ENCODE results near the gene GPR156.
"Not testable (repeated sequence)": the region's sequence is repeated elsewhere in the genome, so short reads cannot be mapped to it uniquely, and the experiment has no call there.

The GPR156 gene

DNA sequence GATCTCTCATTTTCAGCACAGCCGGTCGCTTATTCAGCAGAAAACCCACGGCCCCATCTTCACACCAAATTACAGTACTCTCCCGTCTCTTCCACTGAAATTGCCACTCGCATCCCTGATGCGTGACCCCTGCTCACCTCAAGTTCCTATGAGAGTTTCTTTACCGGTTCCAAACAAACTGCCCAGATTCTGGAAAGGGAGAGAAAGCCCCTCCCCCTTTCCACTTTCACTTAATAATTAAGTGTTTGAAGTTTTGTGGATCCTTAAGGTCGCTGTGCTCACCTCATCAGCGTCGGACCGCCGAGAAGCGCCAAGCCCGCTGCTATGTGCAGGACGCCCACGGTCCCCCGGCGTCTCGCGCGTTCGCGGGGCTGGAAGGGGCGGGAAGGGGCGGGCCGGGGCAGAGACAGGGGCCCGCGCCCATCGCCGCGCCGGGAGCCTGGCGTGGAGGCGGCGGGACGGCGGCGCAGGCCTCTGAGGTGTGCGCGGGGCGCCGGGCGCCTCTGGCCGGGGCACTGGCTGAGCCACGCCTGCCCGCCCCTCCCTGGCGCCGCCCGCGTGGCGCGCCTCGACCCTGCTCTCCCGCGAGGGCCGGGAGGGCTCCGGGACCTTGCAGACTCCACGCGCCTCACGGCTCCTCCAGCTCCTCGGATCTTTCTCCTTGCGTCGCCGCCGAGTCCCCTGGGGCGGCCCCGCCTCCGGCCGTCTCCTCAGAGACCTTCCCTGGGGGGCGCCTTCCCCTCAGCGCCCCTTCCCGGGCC, at the start of gene GPR156:
Gene GPR156, minus strand, starts transcription at position 476 of the 761 bp plus-strand sequence. CDS start 41,124 bp downstream, outside the sequence.
- no peak for DNase-seq (ENCODE audit: low spot score)

DNA sequence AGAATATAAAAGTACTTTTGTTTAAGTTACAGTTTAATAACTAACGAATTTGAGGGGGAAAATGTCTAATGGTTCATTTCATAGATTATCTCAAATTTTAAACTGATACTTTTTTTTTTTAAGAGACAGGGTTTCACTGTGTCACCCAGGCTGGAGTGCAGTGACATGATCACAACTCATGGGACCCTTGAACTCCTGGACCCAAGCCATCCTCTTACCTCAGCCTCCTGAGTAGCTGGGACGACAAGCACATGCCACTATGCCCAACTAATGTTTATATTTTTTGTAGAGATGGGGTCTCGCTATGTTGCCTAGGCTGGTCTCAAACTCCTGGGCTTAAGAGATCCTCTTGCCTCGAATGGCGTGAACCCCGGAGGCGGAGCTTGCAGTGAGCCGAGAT, 47.6 kb upstream of the GPR156 start:
- DNase-seq (ENCODE audit: low spot score), result no peak

DNA sequence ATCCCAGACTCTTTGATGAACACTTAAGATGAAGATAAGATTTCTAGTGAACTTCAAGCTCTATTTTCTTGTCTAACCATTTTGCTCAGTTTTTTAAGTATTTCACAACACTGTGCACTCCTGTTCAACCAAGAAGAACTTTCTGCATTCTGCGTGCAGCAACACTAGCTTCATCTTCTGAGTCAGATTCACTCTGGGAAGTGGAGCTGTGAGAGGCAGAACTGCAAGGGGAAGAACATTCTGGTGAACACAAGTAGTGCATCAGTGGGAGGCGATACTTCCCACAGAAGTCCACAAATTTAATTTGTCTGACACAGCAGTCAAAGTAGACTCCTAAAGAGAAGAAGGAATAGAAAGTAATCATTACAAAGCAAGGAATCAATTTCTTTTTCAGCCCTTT, 46.1 kb upstream of the GPR156 start:
- DNase-seq (ENCODE audit: low spot score), result no peak

DNA sequence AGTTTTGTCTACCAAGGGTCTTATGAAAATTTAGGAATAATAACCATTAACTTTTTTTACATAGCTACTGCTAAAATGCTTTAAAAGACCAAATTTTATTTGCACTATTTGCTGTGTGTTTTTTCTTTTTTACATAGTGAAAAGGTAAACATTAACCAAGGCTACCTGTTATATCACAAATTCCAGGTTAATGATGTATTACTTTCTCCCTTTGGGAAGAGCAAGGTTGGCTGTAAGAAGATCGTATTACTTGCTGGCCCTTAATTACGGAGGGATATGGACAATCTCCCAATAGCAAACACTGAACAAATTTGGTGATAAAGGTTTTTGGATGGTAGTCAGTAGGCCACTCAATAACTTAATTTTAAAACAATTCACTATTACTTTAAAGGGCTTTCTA, 41.8 kb upstream of the GPR156 start:
- DNase-seq (ENCODE audit: low spot score), result no peak

DNA sequence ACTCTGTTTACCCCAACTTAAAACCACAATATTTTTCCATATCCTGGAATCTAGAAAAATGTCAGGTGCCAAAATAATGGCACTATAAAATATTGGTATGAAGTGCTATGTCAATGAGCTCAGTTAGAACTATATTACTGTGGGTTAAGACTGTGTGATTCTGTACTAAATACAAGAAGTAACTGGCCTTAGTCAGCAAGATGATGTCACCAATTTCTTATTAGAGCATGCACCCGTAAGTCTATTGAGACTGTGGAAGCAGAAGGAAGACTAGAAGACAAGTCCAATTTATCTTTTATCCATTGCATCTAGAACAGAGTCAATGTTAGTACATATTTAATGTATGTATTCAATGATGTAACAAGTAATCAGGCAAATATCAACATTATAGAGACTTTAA, 39.2 kb upstream of the GPR156 start:
- DNase-seq (ENCODE audit: low spot score), result no peak

DNA sequence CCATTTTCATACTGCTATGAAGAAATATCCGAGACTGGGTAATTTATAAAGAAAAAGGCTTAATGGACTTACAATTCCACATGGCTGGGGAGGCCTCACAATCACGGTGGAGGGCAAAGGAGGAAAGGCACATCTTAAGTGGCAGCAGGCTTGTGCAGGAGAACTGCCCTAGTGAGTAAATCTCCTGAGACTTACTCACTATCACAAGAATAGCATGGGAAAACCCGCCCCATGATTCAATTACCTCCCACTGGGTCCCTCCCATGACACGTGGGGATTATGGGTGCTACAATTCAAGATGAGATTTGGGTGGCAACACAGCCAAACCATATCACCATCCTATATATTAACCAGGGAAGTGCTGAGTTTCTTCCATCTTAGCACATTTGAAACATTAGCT, 38.7 kb upstream of the GPR156 start:
- not testable (repeated sequence) for DNase-seq (ENCODE audit: low spot score)

DNA sequence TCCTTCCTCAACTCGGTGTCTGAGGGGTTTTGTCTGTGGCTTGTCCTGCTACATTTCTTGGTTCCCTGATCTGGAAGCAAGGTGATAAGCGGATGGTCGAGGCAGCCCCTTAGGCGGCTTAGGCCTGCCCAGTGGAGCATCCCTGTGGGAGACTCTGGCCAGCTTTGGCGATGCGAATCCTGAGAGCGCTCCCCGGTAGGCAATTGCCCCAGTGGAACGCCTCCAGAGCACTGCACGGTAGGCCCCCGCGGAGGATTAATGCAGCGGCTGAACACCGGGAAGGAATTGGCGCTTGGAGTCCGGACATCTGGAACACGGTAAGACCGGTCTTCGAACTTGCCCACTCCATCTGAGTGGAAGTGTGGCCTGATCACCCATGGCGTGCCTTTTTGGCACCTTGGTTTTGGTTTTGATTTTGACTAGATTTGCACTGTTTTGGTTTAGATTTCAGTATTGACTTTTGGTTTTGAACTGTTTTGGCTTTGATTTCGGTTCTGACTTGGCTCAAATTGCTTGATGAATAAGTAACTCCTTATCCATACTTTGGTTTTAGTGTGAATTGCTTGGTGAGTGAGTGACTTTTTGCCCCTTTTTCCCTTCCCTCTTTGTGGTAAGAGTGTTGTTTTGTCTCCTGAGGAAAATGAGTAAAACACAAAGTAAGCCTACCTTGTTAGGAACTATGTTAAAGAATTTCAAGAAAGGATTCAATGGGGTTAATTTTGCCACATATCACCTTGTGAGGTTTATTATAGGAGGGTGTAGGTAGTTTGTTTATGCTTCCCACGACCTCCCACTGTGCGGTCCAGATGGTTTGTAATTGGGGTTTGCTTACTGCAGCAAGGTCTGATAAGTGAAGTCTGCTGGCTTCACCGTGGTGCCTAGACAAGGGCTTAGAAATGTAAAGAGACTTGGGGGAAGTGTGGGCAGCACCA, 27.1 kb upstream of the GPR156 start:
- DNase-seq (ENCODE audit: low spot score), result no peak

DNA sequence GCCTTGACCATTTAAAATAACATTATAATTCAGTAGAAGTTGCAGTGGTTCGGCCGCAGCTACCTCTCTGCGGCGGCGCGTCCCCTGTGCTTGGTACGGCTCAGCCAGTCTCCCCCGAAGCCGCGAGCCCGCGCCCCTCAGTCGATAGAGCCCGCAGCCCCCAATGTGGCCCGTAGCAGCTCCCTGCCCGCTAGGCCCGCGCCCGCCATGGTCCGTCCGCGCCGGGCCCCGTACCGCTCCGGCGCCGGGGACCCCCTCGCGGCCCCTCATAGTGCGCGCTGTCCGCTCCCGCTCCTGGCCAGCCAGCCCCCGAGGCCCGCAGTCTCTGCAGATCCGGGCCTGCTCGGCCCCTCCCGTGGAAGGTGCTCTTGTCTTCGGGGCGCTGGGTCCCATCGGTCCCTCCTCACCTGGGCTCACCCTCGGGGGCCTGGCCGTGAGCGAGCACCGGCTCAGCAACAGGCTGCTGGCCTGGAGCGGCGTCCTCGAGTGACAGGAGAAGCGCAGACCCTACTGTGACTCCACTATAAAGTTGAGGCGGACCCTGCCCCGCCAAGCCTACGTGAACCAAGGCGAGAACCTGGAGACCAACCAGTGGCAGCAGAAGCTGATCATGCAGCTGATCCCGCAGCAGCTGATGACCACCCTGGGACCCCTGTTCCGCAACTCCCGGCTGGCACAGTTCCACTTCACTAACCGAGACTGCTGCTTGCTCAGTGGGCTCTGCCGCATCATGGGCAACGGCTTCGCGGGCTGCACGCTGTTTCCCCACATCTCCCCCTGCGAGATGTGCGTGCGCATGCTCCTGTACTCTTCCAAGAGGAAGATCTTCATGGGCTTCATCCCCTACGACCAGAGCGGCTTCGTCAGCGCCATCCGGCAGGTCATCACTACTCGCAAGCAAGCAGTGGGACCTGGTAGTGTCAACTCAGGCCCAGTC, 21.8 kb upstream of the GPR156 start:
- DNase-seq (ENCODE audit: low spot score), result no peak

DNA sequence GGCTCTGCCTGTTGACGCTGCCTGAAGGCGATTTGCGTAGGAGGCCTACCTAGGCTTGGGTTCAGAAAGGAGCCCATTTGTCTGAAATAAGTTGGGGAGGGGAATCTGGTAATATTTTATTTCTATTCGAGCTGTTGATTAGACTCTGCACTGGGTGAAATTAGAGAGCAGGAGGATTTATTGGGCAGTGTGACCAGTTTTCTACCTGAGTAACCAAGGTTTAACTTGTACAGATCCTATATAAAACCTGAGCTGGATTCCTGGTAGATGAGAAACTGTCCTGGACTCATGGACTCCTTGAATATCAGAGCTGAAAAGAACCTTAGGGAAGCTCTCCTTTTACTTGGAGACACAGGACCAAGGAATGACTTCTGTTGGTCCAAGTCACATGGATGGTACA, 19.6 kb upstream of the GPR156 start:
- no peak for DNase-seq (ENCODE audit: low spot score)

DNA sequence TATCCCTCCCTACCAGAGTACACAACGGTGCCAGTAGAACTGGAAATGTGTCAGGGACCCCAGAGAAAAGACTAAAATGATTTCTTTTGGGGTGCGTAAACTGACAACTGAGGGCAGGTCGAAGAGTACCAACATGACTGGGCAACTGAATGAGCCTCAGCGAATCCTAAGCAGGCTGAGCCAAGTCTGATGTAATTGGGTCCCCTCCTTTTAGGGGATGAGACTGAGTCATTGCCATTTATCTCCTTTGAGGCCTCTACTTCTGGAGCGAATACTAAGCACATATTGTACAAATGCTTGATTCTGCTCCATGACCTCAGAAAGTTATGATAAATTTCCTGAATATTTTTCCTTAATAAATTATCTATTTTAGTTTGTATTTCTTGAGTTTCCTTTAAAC, 17.3 kb upstream of the GPR156 start:
- DNase-seq (ENCODE audit: low spot score), result no peak

DNA sequence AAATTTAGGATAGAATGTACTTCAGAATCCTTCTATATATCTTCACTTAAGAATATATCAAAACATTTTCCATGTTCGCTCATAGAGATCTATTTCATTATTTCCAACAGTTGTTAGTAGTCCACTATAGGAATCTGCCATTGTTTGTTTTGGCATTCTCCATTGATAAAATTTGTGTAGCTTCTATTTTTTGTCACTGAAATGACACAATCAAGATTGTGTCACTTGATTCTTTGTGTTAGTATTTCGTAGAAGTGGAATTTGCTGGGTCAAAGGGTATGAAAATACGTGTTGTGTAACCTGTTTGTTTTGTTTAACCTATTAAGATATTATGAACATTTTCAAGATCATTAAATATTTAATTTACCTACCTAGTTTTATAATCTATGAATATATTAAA, 15.9 kb upstream of the GPR156 start:
- no peak for DNase-seq (ENCODE audit: low spot score)

DNA sequence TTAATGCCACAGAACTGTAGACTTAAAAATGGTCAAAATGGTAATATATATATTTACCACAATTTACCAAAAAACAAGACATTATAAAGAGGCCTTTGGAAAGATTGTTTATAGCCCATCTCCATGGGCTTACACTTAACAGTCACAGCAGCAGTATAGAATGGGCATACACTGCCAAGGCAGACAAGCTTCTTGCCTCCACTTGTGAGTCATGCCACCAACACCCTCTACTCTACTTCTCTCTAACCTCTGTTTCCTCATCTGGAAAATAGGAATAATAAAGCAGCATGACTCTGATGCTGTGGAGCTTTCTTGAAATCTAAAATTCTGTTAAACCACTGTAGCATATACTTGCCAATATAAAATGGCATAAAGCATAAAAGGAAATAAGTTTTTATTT, 14.4 kb upstream of the GPR156 start:
- DNase-seq (ENCODE audit: low spot score), result no peak

DNA sequence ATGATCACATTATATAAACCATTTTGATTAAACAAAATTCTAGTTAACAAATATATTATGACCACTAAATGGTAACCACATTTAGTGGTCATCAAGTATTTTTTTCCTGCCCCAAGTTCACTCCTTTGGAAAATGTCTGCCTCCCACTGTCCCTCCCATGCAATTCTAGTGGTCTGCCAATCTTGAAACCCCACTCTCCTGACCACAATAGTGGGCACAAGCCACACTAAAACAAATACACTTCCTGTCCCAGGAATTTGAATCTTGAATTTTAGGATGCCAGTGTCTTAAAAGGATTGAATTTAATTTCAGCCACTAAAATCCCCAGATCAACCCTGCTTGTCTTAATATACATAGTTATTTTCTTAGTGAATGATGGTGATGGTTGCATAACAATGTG, 14.0 kb upstream of the GPR156 start:
- DNase-seq (ENCODE audit: low spot score), result no peak

DNA sequence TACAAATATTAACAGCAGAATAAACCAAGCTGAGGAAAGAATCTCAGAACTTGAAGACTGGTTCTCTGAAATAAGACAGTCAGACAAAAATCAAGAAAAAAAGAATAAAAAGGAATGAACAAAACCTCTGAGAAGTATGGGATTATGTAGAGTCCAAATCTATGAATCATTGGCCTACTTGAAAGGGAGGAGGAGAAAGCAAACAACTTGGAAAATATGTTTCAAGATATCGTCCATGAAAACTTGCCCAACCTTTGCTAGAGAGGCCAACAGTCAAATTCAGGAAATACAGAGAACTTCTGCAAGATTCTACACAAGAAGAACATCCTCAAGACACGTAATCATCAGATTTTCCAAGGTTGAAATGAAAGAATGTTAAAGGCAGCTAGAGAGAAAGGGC, 6.5 kb upstream of the GPR156 start:
- DNase-seq (ENCODE audit: low spot score), result not testable (repeated sequence)

DNA sequence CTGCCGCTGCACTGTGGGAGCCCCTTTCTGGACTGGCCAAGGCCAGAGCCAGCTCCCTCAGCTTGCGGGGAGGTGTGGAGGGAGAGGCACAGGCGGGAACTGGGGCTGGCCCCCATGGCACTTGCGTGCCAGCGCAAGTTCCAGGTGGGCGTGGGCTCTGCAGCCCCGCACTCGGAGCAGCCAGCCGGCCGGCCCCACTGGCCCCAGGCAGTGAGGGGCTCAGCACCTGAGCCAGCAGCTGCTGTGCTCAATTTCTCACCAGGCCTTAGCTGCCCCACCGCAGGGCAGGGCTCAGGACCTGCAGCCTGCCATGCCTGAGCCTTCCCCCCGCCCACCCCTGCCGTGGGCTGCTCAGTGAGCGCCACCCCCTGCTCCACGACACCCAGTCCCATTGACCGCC, 4.6 kb upstream of the GPR156 start:
- no peak for DNase-seq (ENCODE audit: low spot score)

DNA sequence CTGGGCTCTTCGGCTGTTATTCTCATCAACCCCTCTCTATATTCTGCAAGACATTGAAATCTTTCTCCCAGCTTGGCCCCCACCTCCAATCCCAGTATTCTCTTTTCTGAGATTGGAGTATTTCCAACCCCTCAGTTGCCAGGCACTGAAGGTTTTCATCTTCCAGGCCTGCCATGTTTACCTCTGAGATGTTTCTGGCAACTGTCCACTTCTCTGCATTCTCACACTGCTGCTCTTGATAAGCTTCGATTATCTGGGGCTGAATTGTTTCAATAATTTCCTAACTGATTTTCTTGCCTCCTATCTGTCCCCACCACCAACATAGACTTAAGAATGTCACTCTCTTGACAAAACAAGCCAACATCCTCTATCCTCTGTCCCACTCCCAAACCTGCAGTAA, 1.4 kb upstream of the GPR156 start:
- no peak for DNase-seq (ENCODE audit: low spot score)

DNA sequence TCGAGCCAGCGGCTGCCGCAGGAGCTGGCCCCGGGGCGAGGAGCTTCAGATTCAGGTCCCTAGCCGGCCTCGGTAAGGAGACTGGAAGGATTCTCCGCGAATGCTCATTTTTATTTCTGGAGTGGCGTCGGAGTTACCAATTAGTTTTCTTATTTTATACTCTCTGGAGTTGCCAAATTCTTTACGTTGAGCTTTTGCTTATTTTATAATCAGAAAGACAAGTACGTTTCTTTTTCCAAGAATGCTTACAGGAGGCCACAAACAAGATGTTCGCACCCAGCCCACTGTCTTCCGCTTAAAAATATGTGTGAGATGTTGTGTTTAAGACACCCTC, 453 bp upstream of the GPR156 start:
- no peak for DNase-seq (ENCODE audit: low spot score)

DNA sequence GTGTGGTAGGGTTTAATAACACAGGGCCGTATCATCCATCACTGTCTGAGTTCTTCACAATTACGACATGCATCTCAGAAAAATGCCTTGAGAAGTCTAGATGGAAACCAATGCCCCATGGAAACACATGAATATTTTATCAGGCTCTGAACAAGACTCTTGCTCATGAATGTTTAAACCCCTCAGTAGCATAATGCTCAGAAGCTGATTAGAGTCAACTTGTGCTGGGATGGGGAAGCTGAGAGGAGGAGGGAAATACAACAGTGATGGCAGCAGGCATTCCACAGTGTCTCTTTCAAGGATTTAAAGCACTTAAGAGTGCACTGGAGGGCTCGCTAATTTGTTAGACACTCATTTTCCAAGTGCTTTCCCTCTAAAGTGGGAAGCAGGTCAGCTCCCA, 3.8 kb downstream of the GPR156 start:
- no peak for DNase-seq (ENCODE audit: low spot score)

DNA sequence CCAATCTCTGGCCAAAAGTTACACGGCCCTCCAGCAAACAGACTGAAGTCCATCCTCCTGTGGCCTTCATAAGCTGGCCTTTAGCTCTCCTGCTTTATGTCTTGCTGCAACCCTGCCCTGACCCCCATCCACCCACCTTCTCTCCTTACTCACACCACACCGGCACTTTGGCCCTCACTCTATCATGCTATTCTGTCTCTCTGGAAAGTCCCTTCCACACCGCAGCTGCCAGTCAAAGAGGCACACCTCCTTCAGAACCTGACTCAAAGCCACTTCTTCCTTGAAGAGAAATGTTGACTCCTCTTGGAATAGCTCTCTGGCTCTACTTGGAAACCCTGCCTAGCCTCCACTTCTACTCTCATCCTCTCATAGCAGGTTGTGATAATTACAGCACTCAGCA, 4.5 kb downstream of the GPR156 start:
- no peak for DNase-seq (ENCODE audit: low spot score)

DNA sequence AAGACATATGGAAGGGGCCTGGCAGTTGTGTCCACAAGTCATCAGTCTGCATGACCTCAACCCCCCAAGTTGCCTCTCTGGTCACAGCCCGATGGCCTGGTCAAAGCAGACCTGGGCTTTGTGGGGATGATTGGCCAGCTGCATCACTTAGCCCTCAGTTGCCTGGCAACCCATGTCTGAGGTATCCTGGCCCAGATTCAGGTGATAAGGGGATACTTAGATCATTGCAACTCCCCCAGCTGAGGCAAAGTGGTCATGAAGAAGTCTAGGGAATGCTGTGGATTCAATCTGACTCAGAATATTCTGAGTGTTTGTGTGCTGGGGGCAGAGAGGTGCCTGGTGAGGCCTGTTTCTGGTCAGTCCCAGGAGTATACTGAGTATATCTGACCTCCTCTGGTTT, 5.0 kb downstream of the GPR156 start:
- no peak for DNase-seq (ENCODE audit: low spot score)

DNA sequence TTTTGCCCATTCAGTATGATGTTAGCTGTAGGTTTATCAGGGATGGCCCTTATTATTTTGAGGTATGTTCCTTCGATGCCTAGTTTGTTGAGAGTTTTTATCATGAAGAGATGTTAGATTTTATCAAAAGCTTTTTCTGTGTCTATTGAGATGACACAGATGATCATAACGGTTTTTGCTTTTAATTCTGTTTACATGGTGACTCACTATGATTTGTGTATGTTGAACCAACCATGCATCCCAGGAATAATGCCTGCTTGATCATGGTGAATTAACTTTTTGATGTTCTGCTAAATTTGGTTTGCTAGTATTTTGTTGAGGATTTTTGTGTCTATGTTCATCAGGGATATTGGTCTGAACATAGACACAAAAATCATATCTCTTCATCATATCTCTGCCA, 8.3 kb downstream of the GPR156 start:
- DNase-seq (ENCODE audit: low spot score), result no peak

DNA sequence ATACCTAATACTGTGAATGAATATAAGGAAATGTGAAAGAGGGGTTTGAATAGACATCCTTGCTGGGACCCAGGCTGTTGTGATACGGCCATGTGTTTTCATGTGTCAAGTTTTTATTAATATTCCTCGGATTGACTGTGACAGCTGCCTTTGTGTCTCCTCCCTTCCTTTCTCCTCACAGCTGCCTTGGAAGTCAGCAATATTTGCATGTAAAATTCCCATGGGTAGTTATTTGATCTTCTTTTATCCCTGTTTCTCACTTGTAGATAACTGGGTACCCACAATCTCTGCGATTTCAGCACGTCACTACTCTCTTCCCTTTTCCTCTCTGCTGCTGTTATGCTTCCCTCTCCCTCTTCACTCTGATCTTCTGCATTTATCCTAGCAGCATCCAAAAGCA, 9.4 kb downstream of the GPR156 start:
- DNase-seq (ENCODE audit: low spot score), result no peak

All from CD4-positive, alpha-beta T cell treated with Interleukin-6 at 100 ng/mL for 8 hours (primary cell).